Liver (tissue), 9 donors: ENCODE measurements around the gene MAP3K12. TPM values are rescaled to one million over a fixed set of nuclear protein-coding genes. Genes with fewer than 3 reads are reported as not detected.

Experiments
- DNase-seq: peaks from one replicate; pipeline ENCODE4 v3.0.0-alpha.2; 2017; ENCODE audit warnings: low spot score
- H3K27ac ChIP-seq, 2 donors: one replicate each; pipeline ENCODE4 v1.7.0; 2013; ENCODE audit warnings: inconsistent platforms in 2 of 2, low read length in 2 of 2, control low read depth in 1 of 2, low read depth in 1 of 2, mild to moderate bottlenecking in 1 of 2
- H3K27me3 ChIP-seq, 4 donors: one replicate each; pipeline versions ENCODE4 v1.6.1 to v1.7.0; 2013; ENCODE audit warnings: low read length in 3 of 4, inconsistent platforms in 1 of 4, mild to moderate bottlenecking in 1 of 4, moderate library complexity in 1 of 4; ENCODE audit not compliant: control insufficient read depth in 4 of 4, insufficient read depth in 4 of 4
- H3K36me3 ChIP-seq, 4 donors: one replicate each; pipeline versions ENCODE4 v1.6.1 to v1.7.0; 2013; ENCODE audit warnings: low read length in 3 of 4, mild to moderate bottlenecking in 3 of 4, low read depth in 1 of 4, moderate library complexity in 1 of 4; ENCODE audit not compliant: control insufficient read depth in 4 of 4, insufficient read depth in 3 of 4
- H3K4me1 ChIP-seq, 4 donors: one replicate each; pipeline versions ENCODE4 v1.6.1 to v1.7.0; 2013; ENCODE audit warnings: low read length in 3 of 4, mild to moderate bottlenecking in 3 of 4, moderate library complexity in 1 of 4; ENCODE audit not compliant: control insufficient read depth in 4 of 4, insufficient read depth in 4 of 4
- H3K4me3 ChIP-seq, 3 donors: one replicate each; pipeline versions ENCODE4 v1.6.1 to v1.7.0; 2013; ENCODE audit warnings: low read length in 3 of 3, control low read depth in 1 of 3, low read depth in 1 of 3, mild to moderate bottlenecking in 1 of 3
- H3K9ac ChIP-seq, 2 donors: one replicate each; pipeline ENCODE4 v1.7.0; 2013; ENCODE audit warnings: low read length in 2 of 2, mild to moderate bottlenecking in 2 of 2, moderate library complexity in 2 of 2, control low read depth in 1 of 2, low read depth in 1 of 2
- H3K9me3 ChIP-seq, 4 donors: one replicate each; pipeline versions ENCODE4 v1.6.1 to v1.7.0; 2013; ENCODE audit warnings: low read length in 3 of 4; ENCODE audit not compliant: control insufficient read depth in 4 of 4
- ATF3 ChIP-seq: IDR thresholded peaks from 2 replicates; pipeline ENCODE4 v1.6.1; 2016; ENCODE audit warnings: antibody characterized with exemption
- CTCF ChIP-seq: fragments of 150-350 bp; IDR thresholded peaks from 2 replicates; pipeline ENCODE4 v1.5.1; 2017; ENCODE audit warnings: improper control_type of control experiment, low read depth, low read length; ENCODE audit not compliant: missing input control
- FOXA1 ChIP-seq: IDR thresholded peaks from 2 replicates; pipeline ENCODE4 v1.6.1; 2016; ENCODE audit warnings: antibody characterized with exemption
- FOXA2 ChIP-seq: IDR thresholded peaks from 2 replicates; pipeline ENCODE4 v1.6.1; 2016; ENCODE audit warnings: antibody characterized with exemption
- GABPA ChIP-seq, 2 donors: IDR thresholded peaks in 1 of 2; conservative IDR thresholded peaks in 1 of 2; 2 replicates each; pipeline ENCODE4 v1.6.1; 2016; ENCODE audit warnings: antibody characterized with exemption in 2 of 2, mild to moderate bottlenecking in 1 of 2, moderate library complexity in 1 of 2
- HNF4A ChIP-seq, 2 donors: conservative IDR thresholded peaks; 2 replicates each; pipeline ENCODE4 v1.6.1; 2016; ENCODE audit warnings: antibody characterized with exemption in 2 of 2, mild to moderate bottlenecking in 2 of 2
- HNF4G ChIP-seq: IDR thresholded peaks from 2 replicates; pipeline ENCODE4 v1.6.1; 2016; ENCODE audit warnings: antibody characterized with exemption
- JUND ChIP-seq, 2 donors: IDR thresholded peaks; 2 replicates each; pipeline ENCODE4 v1.6.1; 2016; ENCODE audit warnings: antibody characterized with exemption in 2 of 2
- MAX ChIP-seq: IDR thresholded peaks from 2 replicates; pipeline ENCODE4 v1.6.1; 2016; ENCODE audit warnings: antibody characterized with exemption
- NR2F2 ChIP-seq: IDR thresholded peaks from 2 replicates; pipeline ENCODE4 v1.6.1; 2016; ENCODE audit warnings: antibody characterized with exemption
- REST ChIP-seq: IDR thresholded peaks from 2 replicates; pipeline ENCODE4 v1.6.1; 2016; ENCODE audit warnings: antibody characterized with exemption, mild to moderate bottlenecking
- RXRA ChIP-seq, 2 donors: IDR thresholded peaks; 2 replicates each; pipeline ENCODE4 v1.6.1; 2017 to 2018; ENCODE audit warnings: antibody characterized with exemption in 2 of 2, mild to moderate bottlenecking in 1 of 2
- SP1 ChIP-seq: IDR thresholded peaks from 2 replicates; pipeline ENCODE4 v1.6.1; 2018; ENCODE audit warnings: antibody characterized with exemption, mild to moderate bottlenecking
- TAF1 ChIP-seq: conservative IDR thresholded peaks from 2 replicates; pipeline ENCODE4 v1.6.1; 2016; ENCODE audit warnings: antibody characterized with exemption, mild to moderate bottlenecking
- YY1 ChIP-seq: IDR thresholded peaks from 2 replicates; pipeline ENCODE4 v1.6.1; 2016; ENCODE audit warnings: antibody characterized with exemption, mild to moderate bottlenecking
- WGBS: extraction: QIAGEN DNeasy Blood & Tissue Kit; methylation state at CpG from one replicate; pipeline ENCODE4 v1.1.7; 2013; 5-methylcytosine and 5-hydroxymethylcytosine counted together
- polyA plus RNA-seq, 2 donors: library from polyadenylated mRNA; stranded (reverse) in 1 of 2; unstranded in 1 of 2; fragments of 200-250 nt in 1 of 2; fragments of >200 nt in 1 of 2; fragmentation: Nextera tagmentation in 1 of 2; extraction: Ambion mirVana in 1 of 2; gene quantifications; one replicate each; pipeline versions ENCODE4 v1.2.1 to v1.2.3, GENCODE V29; 2013 to 2015
- total RNA-seq, 2 donors: library from RNA; depleted of rRNA; stranded (reverse); fragments of >200 nt; gene quantifications; one replicate each; pipeline ENCODE4 v1.2.3, GENCODE V29; 2014
- donor health status: healthy.
- donor health status: healthy.
- donor health status: healthy.
- donor health status: healthy.
- donor health status: healthy.

Gene MAP3K12
- total and polyA plus RNA-seq, 4 donors = 0.53 to 2.4 (median 1.5) TPM

GRCh38 chr12:53478865-53479264 is 20.4 kb downstream of the MAP3K12 start:
- no peak overlapping the region for H3K27ac ChIP-seq
- TF ChIP-seq TAF1 = no peak
- no peak for DNase-seq
- 72% methylated on average over 1 of the region's 1 CpG for WGBS
- no peak overlapping the region for H3K4me3 ChIP-seq
- no peaks in the 10 kb centered on the region for H3K27me3 ChIP-seq
- H3K4me1 ChIP-seq = peaks cover 0 to 2% (median 0%) of the 10 kb centered on the region in 4 donors
- no peak overlapping the region for H3K9ac ChIP-seq
- peaks cover 10 to 74% (median 66%) of the 10 kb centered on the region in 4 donors for H3K36me3 ChIP-seq
- H3K9me3 ChIP-seq = no peaks in the 10 kb centered on the region

- 73% methylated on average over 2 of the region's 2 CpGs for WGBS
- Histone ChIP-seq H3K27ac (no peak overlapping the region), H3K4me1 (peaks cover 0 to 2% (median 0%) of the 10 kb centered on the region in 4 donors)
These were observed 22.5 kb downstream of the MAP3K12 start for GRCh38 chr12:53476769-53477209.

GRCh38 chr12:53474819-53475218 is 24.4 kb downstream of the MAP3K12 start:
- H3K4me1 ChIP-seq = peaks cover 0 to 2% (median 0%) of the 10 kb centered on the region in 4 donors
- no peak for TF ChIP-seq GABPA (IDR thresholded peaks at IDR 0.05 in 1 of 2, conservative IDR thresholded peaks at IDR 0.05 in 1 of 2)
- no peak overlapping the region for H3K27ac ChIP-seq
- H3K36me3 ChIP-seq = peaks cover 12 to 91% (median 78%) of the 10 kb centered on the region in 4 donors
- no peak overlapping the region for H3K9ac ChIP-seq
- H3K9me3 ChIP-seq = no peaks in the 10 kb centered on the region
- no peak for DNase-seq
- WGBS = 81% methylated on average over 13 of the region's 13 CpGs
- no peak overlapping the region for H3K4me3 ChIP-seq
- no peaks in the 10 kb centered on the region for H3K27me3 ChIP-seq

More at GRCh38 chr12:53476769-53477209, 22.5 kb downstream of the MAP3K12 start:
- H3K9me3 ChIP-seq = no peaks in the 10 kb centered on the region
- H3K9ac ChIP-seq = no peak overlapping the region
- no peak for DNase-seq
- TF ChIP-seq CTCF = peak; percentile 4
- TF ChIP-seq FOXA2 = no peak
- H3K27me3 ChIP-seq = no peaks in the 10 kb centered on the region
- peaks cover 14 to 83% (median 75%) of the 10 kb centered on the region in 4 donors for H3K36me3 ChIP-seq
- H3K4me3 ChIP-seq = no peak overlapping the region

GRCh38 chr12:53474077-53474476 is 25.2 kb downstream of the MAP3K12 start:
- peaks cover 0 to 2% (median 0%) of the 10 kb centered on the region in 4 donors for H3K4me1 ChIP-seq
- no peaks in the 10 kb centered on the region for H3K27me3 ChIP-seq
- H3K4me3 ChIP-seq = no peak overlapping the region
- no peak overlapping the region for H3K9ac ChIP-seq
- 75% methylated on average over 2 of the region's 2 CpGs for WGBS
- H3K36me3 ChIP-seq = peaks cover 12 to 91% (median 78%) of the 10 kb centered on the region in 4 donors
- DNase-seq = no peak
- no peaks in the 10 kb centered on the region for H3K9me3 ChIP-seq
- no peak overlapping the region for H3K27ac ChIP-seq
- TF ChIP-seq SP1 (no peak), ATF3 (no peak), NR2F2 (no peak), HNF4G (no peak), REST (no peak), HNF4A (conservative IDR thresholded peaks at IDR 0.05) (no peak), JUND (IDR thresholded peaks at IDR 0.05) (no peak), YY1 (no peak), RXRA (IDR thresholded peaks at IDR 0.05) (no peak), TAF1 (no peak), CTCF (no peak), FOXA2 (no peak), FOXA1 (no peak), MAX (no peak)
